NB4 (cell line): ENCODE results near the gene OR6M1.

Experiments used
- DNase-seq: peaks from one replicate; pipeline ENCODE4 v3.0.0; 2010; ENCODE audit warnings: low read depth
- H3K4me3 ChIP-seq: one replicate; pipeline ENCODE4 v1.5.1; 2011; ENCODE audit warnings: mild to moderate bottlenecking, low read depth, low read length, moderate library complexity
- MAX ChIP-seq: IDR thresholded peaks from 2 replicates; pipeline ENCODE4 v1.6.1; 2011; ENCODE audit warnings: low read depth, low read length
- MYC ChIP-seq: IDR thresholded peaks from 2 replicates; pipeline ENCODE4 v1.6.1; 2011; ENCODE audit warnings: low read depth, low read length
- POLR2A ChIP-seq: IDR thresholded peaks from 2 replicates; pipeline ENCODE4 v1.6.1; 2011; ENCODE audit warnings: mild to moderate bottlenecking; ENCODE audit not compliant: insufficient read length; ENCODE audit errors: extremely low read depth
- TF ChIP-seq, protein P1 (sequence below): IDR thresholded peaks from one replicate; pipeline ENCODE4 v1.5.1; 2012; ENCODE audit warnings: low read depth, low read length

The OR6M1 gene

GRCh38 chr11:123838659-123839058 is 32.5 kb upstream of the OR6M1 start:
- H3K4me3 ChIP-seq, result no peak overlapping the region
- no peak for DNase-seq
- TF ChIP-seq POLR2A (no peak), MYC (no peak), MAX (no peak)
- TF ChIP-seq, protein P1, sequence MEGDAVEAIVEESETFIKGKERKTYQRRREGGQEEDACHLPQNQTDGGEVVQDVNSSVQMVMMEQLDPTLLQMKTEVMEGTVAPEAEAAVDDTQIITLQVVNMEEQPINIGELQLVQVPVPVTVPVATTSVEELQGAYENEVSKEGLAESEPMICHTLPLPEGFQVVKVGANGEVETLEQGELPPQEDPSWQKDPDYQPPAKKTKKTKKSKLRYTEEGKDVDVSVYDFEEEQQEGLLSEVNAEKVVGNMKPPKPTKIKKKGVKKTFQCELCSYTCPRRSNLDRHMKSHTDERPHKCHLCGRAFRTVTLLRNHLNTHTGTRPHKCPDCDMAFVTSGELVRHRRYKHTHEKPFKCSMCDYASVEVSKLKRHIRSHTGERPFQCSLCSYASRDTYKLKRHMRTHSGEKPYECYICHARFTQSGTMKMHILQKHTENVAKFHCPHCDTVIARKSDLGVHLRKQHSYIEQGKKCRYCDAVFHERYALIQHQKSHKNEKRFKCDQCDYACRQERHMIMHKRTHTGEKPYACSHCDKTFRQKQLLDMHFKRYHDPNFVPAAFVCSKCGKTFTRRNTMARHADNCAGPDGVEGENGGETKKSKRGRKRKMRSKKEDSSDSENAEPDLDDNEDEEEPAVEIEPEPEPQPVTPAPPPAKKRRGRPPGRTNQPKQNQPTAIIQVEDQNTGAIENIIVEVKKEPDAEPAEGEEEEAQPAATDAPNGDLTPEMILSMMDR, result no peak

DNA sequence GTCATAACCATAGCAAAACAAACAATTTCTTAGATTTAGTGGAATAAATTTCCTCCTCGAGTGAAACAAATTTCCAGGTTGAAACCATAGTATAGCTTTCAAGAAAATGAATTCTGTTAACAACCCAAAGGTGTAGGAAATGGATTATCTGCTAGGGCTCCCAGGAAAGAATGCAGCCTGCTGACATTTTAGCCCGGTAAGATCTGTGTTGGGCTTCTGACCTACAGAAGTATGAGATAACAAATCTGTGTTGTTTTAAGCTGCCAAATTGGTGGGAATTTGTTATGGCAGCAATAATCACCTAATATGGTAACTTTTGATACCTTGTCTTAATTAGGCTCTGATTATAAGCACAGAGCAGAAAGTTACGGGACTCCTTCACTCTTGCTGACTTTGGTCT is 32.0 kb upstream of the OR6M1 start:
- H3K4me3 ChIP-seq, result no peak overlapping the region
- no peak for TF ChIP-seq MYC
- no peak for TF ChIP-seq MAX
- TF ChIP-seq, protein P1, result no peak
- no peak for TF ChIP-seq POLR2A
- no peak for DNase-seq

GRCh38 chr11:123833095-123833494 is 26.9 kb upstream of the OR6M1 start:
- TF ChIP-seq MYC, result no peak
- TF ChIP-seq MAX, result no peak
- no peak for TF ChIP-seq POLR2A
- TF ChIP-seq, protein P1, result no peak
- no peak for DNase-seq
- no peak overlapping the region for H3K4me3 ChIP-seq

DNA sequence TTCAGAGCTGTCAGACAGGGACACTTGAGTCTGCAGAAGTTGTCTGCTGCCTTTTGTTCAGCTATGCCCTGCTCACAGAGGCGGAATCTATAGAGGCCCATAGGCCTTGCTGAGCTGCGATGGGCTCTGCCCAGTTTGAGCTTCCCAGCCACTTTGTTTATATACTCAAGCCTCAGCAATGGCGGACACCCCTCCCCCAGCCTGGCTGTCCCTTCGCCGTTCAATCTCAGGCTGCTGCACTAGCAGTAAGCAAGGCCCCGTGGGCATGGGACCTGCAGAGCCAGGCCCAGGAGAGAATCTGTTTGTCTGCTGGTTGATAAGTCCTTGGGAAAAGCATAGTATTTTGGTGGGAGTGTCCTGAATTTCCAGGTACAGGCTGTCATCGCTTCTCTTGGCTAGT is 23.6 kb upstream of the OR6M1 start:
- H3K4me3 ChIP-seq, result no peak overlapping the region
- TF ChIP-seq MYC, result no peak
- TF ChIP-seq MAX, result no peak
- no peak for TF ChIP-seq POLR2A
- TF ChIP-seq, protein P1, result no peak
- DNase-seq, result no peak

DNA sequence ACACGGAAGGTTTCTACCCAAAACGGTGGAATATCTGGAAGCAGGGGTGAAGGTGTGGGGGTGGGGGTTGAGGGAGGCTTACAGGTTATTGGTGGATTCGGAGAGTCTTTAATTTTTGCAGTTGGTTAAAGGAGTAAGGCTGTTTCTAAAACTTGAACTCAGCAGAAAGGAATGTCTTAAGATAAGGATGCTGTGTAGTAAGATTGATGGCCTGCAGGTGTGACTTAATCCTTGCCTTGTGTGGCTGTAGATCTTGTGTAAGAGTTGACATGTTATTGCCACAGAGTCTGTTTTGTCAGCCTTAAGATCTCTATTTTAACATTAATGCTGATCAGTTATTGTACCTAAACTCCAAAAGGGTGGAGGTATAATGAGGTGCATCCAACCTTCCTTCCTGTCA is 16.4 kb upstream of the OR6M1 start:
- no peak overlapping the region for H3K4me3 ChIP-seq
- DNase-seq, result no peak
- TF ChIP-seq MAX (no peak), POLR2A (no peak), MYC (no peak)
- TF ChIP-seq, protein P1, result no peak

DNA sequence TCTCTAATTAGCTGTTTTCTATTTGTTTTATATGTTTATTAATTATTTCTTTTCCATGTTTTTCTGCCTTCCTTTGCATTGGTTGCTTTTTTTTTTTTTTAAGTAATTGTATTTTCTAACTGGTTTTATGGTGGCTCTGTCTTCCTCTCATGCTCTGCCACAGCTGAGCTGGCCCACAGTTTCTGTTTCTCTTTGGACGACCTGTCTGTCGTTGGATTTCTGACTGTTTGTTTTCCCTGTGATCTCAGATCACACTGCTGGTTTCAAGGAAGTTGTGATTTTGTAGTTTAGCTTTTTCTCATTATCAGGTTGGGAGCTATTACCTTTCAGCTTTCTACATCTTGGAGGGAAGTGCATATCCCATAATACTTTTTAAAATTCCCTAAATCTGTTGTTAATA is 15.9 kb upstream of the OR6M1 start:
- no peak overlapping the region for H3K4me3 ChIP-seq
- no peak for DNase-seq
- TF ChIP-seq, protein P1, result no peak
- TF ChIP-seq MYC (no peak), MAX (no peak), POLR2A (no peak)
